Hepatocyte (in vitro differentiated cells): ENCODE results near the gene OBSCN. TPM values are rescaled to one million over a fixed set of nuclear protein-coding genes. Genes with fewer than 3 reads are reported as not detected.

Source experiments
- DNase-seq: peaks from one replicate; pipeline ENCODE4 v3.0.0-alpha.2; 2016; ENCODE audit warnings: low spot score
- H2AFZ ChIP-seq: fragments of 200-600 bp; sonication (generic); 2 replicates; pipeline ENCODE4 v1.6.0; 2016; ENCODE audit warnings: antibody characterized with exemption, mild to moderate bottlenecking
- H3K27ac ChIP-seq: fragments of 200-600 bp; sonication (generic); 2 replicates; pipeline ENCODE4 v1.5.1; 2016; ENCODE audit warnings: mild to moderate bottlenecking
- H3K27me3 ChIP-seq: fragments of 200-600 bp; sonication (generic); 2 replicates; pipeline ENCODE4 v1.6.1; 2016
- H3K36me3 ChIP-seq: fragments of 200-600 bp; sonication (generic); replicated peaks from 2 replicates; pipeline ENCODE4 v1.5.1; 2016; ENCODE audit warnings: low read depth; ENCODE audit not compliant: insufficient read depth
- H3K4me1 ChIP-seq: fragments of 200-600 bp; sonication (generic); 2 replicates; pipeline ENCODE4 v1.5.1; 2016; ENCODE audit warnings: mild to moderate bottlenecking, moderate library complexity; ENCODE audit not compliant: insufficient read depth
- H3K4me2 ChIP-seq: fragments of 200-600 bp; sonication (generic); 2 replicates; pipeline ENCODE4 v1.6.0; 2016
- H3K4me3 ChIP-seq: fragments of 200-600 bp; sonication (generic); 2 replicates; pipeline ENCODE4 v1.5.1; 2016; ENCODE audit warnings: mild to moderate bottlenecking
- H3K79me2 ChIP-seq: fragments of 200-600 bp; sonication (generic); 2 replicates; pipeline ENCODE4 v1.6.0; 2017; ENCODE audit warnings: mild to moderate bottlenecking
- H3K9me2 ChIP-seq: fragments of 200-600 bp; sonication (generic); replicated peaks from 2 replicates; pipeline ENCODE4 v1.6.0; 2017; ENCODE audit warnings: mild to moderate bottlenecking; ENCODE audit not compliant: insufficient read depth
- H3K9me3 ChIP-seq: fragments of 200-600 bp; sonication (generic); 2 replicates; pipeline ENCODE4 v1.5.1; 2016; ENCODE audit warnings: low read depth, mild to moderate bottlenecking
- H4K20me1 ChIP-seq: fragments of 200-600 bp; sonication (generic); 2 replicates; pipeline ENCODE4 v1.6.0; 2016; ENCODE audit warnings: mild to moderate bottlenecking; ENCODE audit not compliant: insufficient read depth, poor library complexity, severe bottlenecking
- CTCF ChIP-seq: fragments of 200-600 bp; sonication (generic); IDR thresholded peaks from 2 replicates; pipeline ENCODE4 v1.5.1; 2016; ENCODE audit warnings: antibody characterized with exemption, mild to moderate bottlenecking; ENCODE audit not compliant: poor library complexity
- EZH2 ChIP-seq: fragments of 200-600 bp; sonication (generic); IDR thresholded peaks from 2 replicates; pipeline ENCODE4 v1.6.1; 2016; ENCODE audit warnings: antibody characterized with exemption, mild to moderate bottlenecking, borderline replicate concordance
- EZH2phosphoT487 ChIP-seq: fragments of 200-600 bp; sonication (generic); IDR thresholded peaks from one replicate; pipeline ENCODE4 v1.6.1; 2018; ENCODE audit warnings: antibody characterized with exemption, mild to moderate bottlenecking, low read depth, moderate library complexity; ENCODE audit not compliant: unreplicated experiment, severe bottlenecking
- WGBS: methylation state at CpG from one replicate; pipeline ENCODE4 v1.1.6; 2016; ENCODE audit warnings: low lambda C conversion rate; ENCODE audit errors: missing lambda C conversion rate; 5-methylcytosine and 5-hydroxymethylcytosine counted together
- polyA plus RNA-seq: library from polyadenylated mRNA; unstranded; fragments of >200 nt; fragmentation: Nextera tagmentation; extraction: Ambion mirVana; gene quantifications from 2 replicates; pipeline ENCODE4 v1.2.1, GENCODE V29; 2016
- total RNA-seq: library from RNA; depleted of rRNA; stranded (reverse); fragments of >200 nt; gene quantifications from 2 replicates; pipeline ENCODE4 v1.2.3, GENCODE V29; 2014

Gene OBSCN
- total and polyA plus RNA-seq, 2 experiments from 2014 or later = 15.0 to 22.4 TPM

GRCh38 chr1:228337031-228337564 is 129.3 kb downstream of the OBSCN start:
- H3K79me2 ChIP-seq = no peaks in the 10 kb centered on the region
- WGBS = 91% methylated on average over 15 of the region's 15 CpGs
- H3K27me3 ChIP-seq = no peaks in the 10 kb centered on the region
- no peak overlapping the region for H3K4me2 ChIP-seq
- H3K27ac ChIP-seq = no peak overlapping the region
- TF ChIP-seq CTCF (no peak), EZH2 (no peak), EZH2phosphoT487 (no peak)
- DNase-seq = no peak
- H3K4me1 ChIP-seq = no peaks in the 10 kb centered on the region
- no peaks in the 10 kb centered on the region for H3K36me3 ChIP-seq
- H2AFZ ChIP-seq = no peak overlapping the region
- H4K20me1 ChIP-seq = no peaks in the 10 kb centered on the region
- no peaks in the 10 kb centered on the region for H3K9me3 ChIP-seq
- no peak overlapping the region for H3K4me3 ChIP-seq
- H3K9me2 ChIP-seq = no peaks in the 10 kb centered on the region

- Histone ChIP-seq H3K79me2 (no peaks in the 10 kb centered on the region), H3K4me2 (no peak overlapping the region), H3K9me2 (no peaks in the 10 kb centered on the region), H4K20me1 (no peaks in the 10 kb centered on the region), H3K9me3 (no peaks in the 10 kb centered on the region), H3K27me3 (no peaks in the 10 kb centered on the region), H3K36me3 (no peaks in the 10 kb centered on the region), H2AFZ (no peak overlapping the region), H3K4me1 (no peaks in the 10 kb centered on the region), H3K27ac (no peak overlapping the region), H3K4me3 (no peak overlapping the region)
- TF ChIP-seq EZH2phosphoT487 = no peak
- TF ChIP-seq CTCF = no peak
- no peak for TF ChIP-seq EZH2
- DNase-seq = no peak
- WGBS = 98% methylated on average over 26 of the region's 26 CpGs
These were observed 130.1 kb downstream of the OBSCN start for GRCh38 chr1:228337711-228338520.

- TF ChIP-seq CTCF (no peak), EZH2 (no peak), EZH2phosphoT487 (no peak)
- Histone ChIP-seq H3K4me2 (no peak overlapping the region), H3K4me1 (no peaks in the 10 kb centered on the region), H3K36me3 (no peaks in the 10 kb centered on the region), H3K9me2 (no peaks in the 10 kb centered on the region), H3K79me2 (no peaks in the 10 kb centered on the region), H2AFZ (no peak overlapping the region), H3K27ac (no peak overlapping the region), H3K27me3 (no peaks in the 10 kb centered on the region), H4K20me1 (no peaks in the 10 kb centered on the region), H3K9me3 (no peaks in the 10 kb centered on the region), H3K4me3 (no peak overlapping the region)
- WGBS = 89% methylated on average over 21 of the region's 21 CpGs
- DNase-seq = no peak
These were observed 130.7 kb downstream of the OBSCN start for GRCh38 chr1:228338521-228339051.
